Heart left ventricle (tissue), 16 donors: ENCODE data around the gene RGPD8. TPM values are rescaled to one million over a fixed set of nuclear protein-coding genes. Genes with fewer than 3 reads are reported as not detected.
"Not testable (repeated sequence)": the region's sequence is repeated elsewhere in the genome, so short reads cannot be mapped to it uniquely, and the experiment has no call there.

Experiments
- ATAC-seq, 4 donors: fragments of 200-7000 bp; cut with Tn5 transposase; one replicate each; pipeline ENCODE4 v1.9.1; 2020 to 2022; ENCODE audit warnings: moderate library complexity in 4 of 4, mild to moderate bottlenecking in 3 of 4, moderate number of reproducible peaks in 1 of 4
- DNase-seq, 5 donors: peaks; one replicate each; pipeline ENCODE4 v3.0.0-alpha.2; 2020
- H3K27ac ChIP-seq, 12 donors: fragments of 200-600 bp; sonication (generic) in 4 of 12; one replicate each; pipeline versions ENCODE4 v1.5.0 to v1.8.0; 2016 to 2022; ENCODE audit warnings: mild to moderate bottlenecking in 2 of 12
- H3K27me3 ChIP-seq, 9 donors: fragments of 200-600 bp; sonication (generic) in 2 of 9; one replicate each; pipeline versions ENCODE4 v1.5.1 to v1.8.0; 2016 to 2022; ENCODE audit warnings: mild to moderate bottlenecking in 3 of 9
- H3K36me3 ChIP-seq, 9 donors: fragments of 200-600 bp; sonication (generic) in 2 of 9; one replicate each; pipeline versions ENCODE4 v1.5.0 to v1.8.0; 2018 to 2022; ENCODE audit warnings: mild to moderate bottlenecking in 2 of 9
- H3K4me1 ChIP-seq, 12 donors: fragments of 200-600 bp; sonication (generic) in 4 of 12; one replicate each; pipeline versions ENCODE4 v1.5.0 to v1.8.0; 2016 to 2022; ENCODE audit warnings: mild to moderate bottlenecking in 3 of 12
- H3K4me3 ChIP-seq, 12 donors: fragments of 200-600 bp; sonication (generic) in 4 of 12; one replicate each; pipeline versions ENCODE4 v1.5.0 to v1.8.0; 2017 to 2022; ENCODE audit warnings: mild to moderate bottlenecking in 9 of 12, moderate library complexity in 4 of 12
- H3K9me3 ChIP-seq, 12 donors: fragments of 200-600 bp; sonication (generic) in 4 of 12; one replicate each; pipeline versions ENCODE4 v1.5.0 to v1.8.0; 2016 to 2022; ENCODE audit warnings: mild to moderate bottlenecking in 1 of 12
- CTCF ChIP-seq, 12 donors: fragments of 200-600 bp; sonication (generic) in 4 of 12; IDR thresholded peaks; one replicate each; pipeline versions ENCODE4 v1.5.0 to v1.8.0; 2018 to 2022; ENCODE audit warnings: antibody characterized with exemption in 12 of 12, mild to moderate bottlenecking in 5 of 12
- POLR2A ChIP-seq, 2 donors: fragments of 450-650 bp; IDR thresholded peaks; one replicate each; pipeline ENCODE4 v1.6.1; 2017; ENCODE audit warnings: antibody characterized with exemption in 2 of 2, mild to moderate bottlenecking in 2 of 2, moderate library complexity in 2 of 2
- WGBS, 4 donors: extraction: QIAGEN DNeasy Blood & Tissue Kit in 2 of 4; methylation state at CpG; one replicate each; pipeline versions ENCODE4 v1.1.5 to v1.1.7; 2013 to 2018; 5-methylcytosine and 5-hydroxymethylcytosine counted together
- intact Hi-C, 10 donors: fragments of 100-400 bp; cut with DNase I; formaldehyde crosslinking; loops; one replicate each; pipeline versions ENCODE4 v1.11.1 to v1.14.2; 2022
- long read RNA-seq, 3 donors: library from polyadenylated mRNA; unstranded; transcript quantifications; one replicate each; pipeline ENCODE4 v2.0.0, GENCODE V29; 2020 to 2021
- polyA plus RNA-seq, 2 donors: library from polyadenylated mRNA; stranded (reverse); fragments of 200-250 nt; gene quantifications; one replicate each; pipeline ENCODE4 v1.2.3, GENCODE V29; 2013
- total RNA-seq, 9 donors: library from RNA; depleted of rRNA in 2 of 9; stranded (reverse); fragments of >200 nt in 2 of 9; fragmentation: NEBNext Ultra II Directional in 3 of 9; extraction: Animal tissue kit (Norgen Biotek cat#: 25700) in 3 of 9; gene quantifications; one replicate each; pipeline versions ENCODE4 v1.1.0 to v1.2.4, GENCODE V29; 2016 to 2023
- donor health status: ischemic (EF 13 %, LVEDD 7.1; RV severe dilation, severe dysfunction).
- donor health status: healthy with polysubstance abuse.
- donor health status: DM: no; HTN: yes; CAD: no.
- donor health status: DM: no; HTN: no; CAD: no.
- donor health status: ischemic (EF 25% LVEDD 6.9; RV normal size, moderate dysfunction).
- donor health status: ischemic (EF 25% LVEDD 5.7; RV mildly dilated, moderate dysfunction).
- donor health status: healthy.
- donor health status: DM: yes; HTN: yes; CAD: no.
- donor health status: ischemic (EF 35%, LVEDD 5.7; RV mildly dilated, moderate dysfunction).
- donor health status: nonischemic (EF 11% LVEDD 7.7; RV severe dilation, severe dysfunction).
- donor health status: DM: yes; HTN: yes; CAD: no.
- donor health status: PGD.
- donor health status: ischemic (EF 29% LVEDD 5.4; RV normal size, mild dysfunction).
- donor health status: nonischemic (EF 23%, LVEDD 6.1; RV moderate dilation, normal function).

The RGPD8 gene
- total RNA-seq (1 to 10 TPM; 4.2 to 9.0 (median 7.0) TPM), polyA plus RNA-seq (1 to 10 TPM; 1.4 to 2.0 TPM)
- long read RNA-seq, donor 1, full-length matches to known transcripts = 1 of 4 reads
- long read RNA-seq, donor 1, partial matches to known transcripts = 2 of 4 reads
- long read RNA-seq, donor 1, other reads (novel, unspliced or antisense) = 1 of 4 reads
- long read RNA-seq, donor 2, partial matches to known transcripts = 3 of 6 reads
- long read RNA-seq, donor 2, other reads (novel, unspliced or antisense) = 3 of 6 reads
- long read RNA-seq, donor 3, partial matches to known transcripts = 1 of 1 reads
- long read RNA-seq, donor 3, other reads (novel, unspliced or antisense) = 0 of 1 reads

DNA sequence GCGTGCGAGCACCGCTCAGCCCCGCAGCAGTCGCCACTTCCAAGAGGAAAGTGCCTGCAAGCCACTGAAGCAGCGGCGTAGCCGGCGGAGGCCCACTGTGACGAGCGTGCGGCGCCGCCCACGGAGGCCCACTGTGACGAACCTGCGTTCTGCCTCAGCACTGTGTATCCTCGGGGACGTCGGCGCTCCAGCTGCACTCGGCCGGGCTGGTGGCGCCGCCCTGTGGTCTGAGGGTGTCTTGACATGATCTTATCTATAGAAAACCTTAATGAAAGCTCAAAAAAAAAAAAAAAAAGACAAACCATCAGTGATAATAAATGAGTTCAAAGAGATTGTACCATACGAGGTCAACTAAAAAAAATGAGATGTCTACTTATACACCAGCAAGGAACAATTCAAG, at the start of gene RGPD8:
RGPD8 (minus strand) TSS at position 166 of the 400 bp plus-strand sequence. CDS start 192 bp downstream, outside the sequence.
- Histone ChIP-seq H3K4me3 (peak within 1 kb of the TSS; percentile 34 to 79 (median 61)), H3K4me1 (peaks cover 0 to 10% (median 1%) of the 10 kb centered on the region in 12 donors), H3K27me3 (peaks cover 0 to 10% (median 0%) of the 10 kb centered on the region in 9 donors), H3K27ac (peak within 1 kb of the TSS in 11 of 12 donors; percentile 49 to 95 (median 81))
- WGBS, 4 donors = 0% methylated on average over 9 to 16 of the region's 26 CpGs
- DNase-seq = peak; percentile 85 to 93 (median 91)
- ATAC-seq = peak; percentile 98 to 100 (median 98)
- TF ChIP-seq POLR2A (IDR thresholded peaks at IDR 0.05) = peak in 1 of 2 donors; percentile 0
- peak in 11 of 12 donors; percentile 34 to 78 (median 62) for TF ChIP-seq CTCF (IDR thresholded peaks at IDR 0.05)
- H3K36me3 ChIP-seq, H3K9me3 ChIP-seq: not testable (repeated sequence)
- intact Hi-C loops = loop anchor here in 4 of 10 donors (5.0 to 10.0 kb wide), 2 partner anchors 169 to 176 kb away; partner anchors contain the start of gene ZC3H8 (in 3 of the 4)

DNA sequence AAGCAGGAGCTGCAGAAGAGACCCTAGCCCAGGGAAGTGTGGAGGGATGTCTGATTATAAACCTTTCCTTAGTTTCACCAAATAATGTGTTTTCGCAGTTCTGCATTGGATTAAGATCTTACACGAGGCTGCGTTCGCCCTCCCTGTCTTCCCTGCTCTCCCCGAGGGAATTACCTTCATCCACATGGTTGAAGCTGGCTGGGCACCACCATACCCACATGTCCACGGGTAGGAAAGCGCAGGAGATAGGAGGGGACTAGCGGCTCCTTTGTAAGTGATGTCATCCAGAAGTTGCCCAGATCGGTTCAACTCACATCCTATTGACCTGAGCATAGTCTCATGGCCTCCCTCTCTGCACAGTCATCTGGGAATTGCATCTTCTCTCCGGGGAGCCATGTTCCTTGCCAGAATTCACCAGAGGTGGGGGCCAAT, 49.6 kb upstream of the RGPD8 start:
- Histone ChIP-seq H3K27me3 (no peaks in the 10 kb centered on the region), H3K9me3 (no peaks in the 10 kb centered on the region), H3K4me1 (peaks cover 0 to 31% (median 20%) of the 10 kb centered on the region in 12 donors), H3K27ac (peak overlapping the region in 11 of 12 donors; percentile 85 to 95 (median 90)), H3K36me3 (peaks cover 0 to 15% (median 0%) of the 10 kb centered on the region in 9 donors), H3K4me3 (peak overlapping the region; percentile 44 to 95 (median 89))
- WGBS, 4 donors = 8 to 12% (median 9%) methylated on average over 10 of the region's 10 CpGs
- intact Hi-C loops = loop anchor here in 7 of 10 donors (2.0 to 10.0 kb wide), 5 partner anchors 59 to 99 kb away; partner anchors contain the start of genes CHCHD5 (in 4 of the 7) and POLR1B (in 4 of the 7)
- ATAC-seq (peak in 1 of 4 donors; percentile 4), DNase-seq (peak in 1 of 5 donors; percentile 28)
- TF ChIP-seq CTCF (IDR thresholded peaks at IDR 0.05) = no peak
- TF ChIP-seq POLR2A (IDR thresholded peaks at IDR 0.05) = no peak

- intact Hi-C loops = loop anchor here in 9 of 10 donors (1.0 to 10.0 kb wide), 8 partner anchors 60 to 102 kb away; partner anchors contain the start of genes CHCHD5 (in 5 of the 9) and POLR1B (in 5 of the 9)
- H3K27me3 ChIP-seq = no peaks in the 10 kb centered on the region
- TF ChIP-seq CTCF (IDR thresholded peaks at IDR 0.05) (no peak), POLR2A (IDR thresholded peaks at IDR 0.05) (no peak)
- peak overlapping the region; percentile 70 to 95 (median 90) for H3K27ac ChIP-seq
- H3K36me3 ChIP-seq = peaks cover 0 to 9% (median 0%) of the 10 kb centered on the region in 9 donors
- H3K4me1 ChIP-seq = peaks cover 0 to 27% (median 19%) of the 10 kb centered on the region in 12 donors
- 0% methylated on average over 26 to 77 of the region's 77 CpGs for WGBS, 4 donors
- ATAC-seq (peak in 3 of 4 donors; percentile 12 to 18 (median 18)), DNase-seq (peak; percentile 13 to 68 (median 38))
- peak overlapping the region; percentile 44 to 95 (median 89) for H3K4me3 ChIP-seq
- no peaks in the 10 kb centered on the region for H3K9me3 ChIP-seq
Observed at GRCh38 chr2:112482309-112483041, 49.0 kb upstream of the RGPD8 start.
